ENCODE results near the gene NME9.

GRCh38 chr3:138356730-138357405, 27.2 kb upstream of the NME9 start:
- TF ChIP-seq POLR2AphosphoS5 (IDR thresholded peaks at IDR 0.05; ENCODE audit: low read depth, low read length) = no peak
- no peak for TF ChIP-seq CTCF (IDR thresholded peaks at IDR 0.05)
- TF ChIP-seq REST (IDR thresholded peaks at IDR 0.05; ENCODE audit: insufficient read depth in 1 of 2, low read depth in 2 of 2, low read length in 1 of 2) = no peak
- TF ChIP-seq SIN3A (IDR thresholded peaks at IDR 0.05; ENCODE audit: borderline replicate concordance, insufficient read depth, low read depth, low read length) = no peak

All from Panc1 (cell line).